HG03571 (cell line): ENCODE data around the gene ADGRD1.

Source experiments
- ATAC-seq: cut with Tn5 transposase; IDR thresholded peaks from one replicate; pipeline ENCODE4 v1.9.1; 2021; ENCODE audit not compliant: unreplicated experiment

Gene ADGRD1

DNA sequence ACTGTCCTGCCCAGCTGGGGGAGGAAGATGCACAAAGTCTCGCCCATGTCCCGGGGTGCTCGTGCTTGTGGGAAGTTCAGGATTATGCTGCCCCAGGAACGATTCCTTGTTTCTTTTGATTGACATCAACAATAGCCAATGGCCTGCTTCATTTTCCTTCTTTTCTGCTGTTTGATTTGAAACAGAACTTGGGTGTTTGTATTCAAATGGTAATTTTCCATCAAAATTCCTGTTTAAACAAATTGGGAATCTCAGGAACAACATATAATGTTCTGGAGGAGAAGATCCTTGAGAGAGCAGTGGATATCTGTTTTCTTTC lies 97.4 kb downstream of the ADGRD1 start:
- ATAC-seq: no peak

DNA sequence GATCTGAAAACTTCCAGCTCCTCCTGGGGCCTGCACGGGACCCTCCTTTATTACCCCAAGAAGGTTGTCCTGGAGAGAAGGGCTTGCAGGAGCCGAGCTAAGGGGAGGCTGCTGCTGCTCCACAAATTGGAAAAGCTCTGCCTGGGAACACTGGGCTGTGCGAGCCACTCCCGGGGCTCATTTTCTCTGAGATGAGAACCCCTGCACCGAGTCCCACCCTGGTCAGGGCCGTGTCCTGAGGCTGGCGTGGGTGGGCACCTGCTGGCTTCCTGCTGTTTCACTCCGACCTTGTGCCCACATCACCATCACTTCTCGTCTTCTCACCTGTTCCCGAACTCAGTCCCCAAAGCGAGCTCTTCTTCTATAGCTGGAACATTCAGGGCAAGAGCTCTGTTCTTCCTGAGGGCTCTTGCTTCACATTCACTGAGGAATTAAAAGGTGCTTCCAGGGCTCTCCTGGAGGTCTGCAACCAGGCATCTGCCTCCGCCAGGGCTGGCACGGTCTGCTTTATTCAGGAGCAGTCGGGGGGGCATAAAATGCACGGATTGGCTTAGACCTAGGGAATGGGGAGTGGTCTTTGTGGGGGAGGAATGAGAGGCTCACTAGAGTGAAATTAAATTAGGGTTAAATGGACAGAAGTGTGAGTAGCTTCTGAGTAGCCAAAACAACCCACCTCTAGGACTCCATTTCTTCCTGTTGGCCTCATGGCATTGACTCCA lies 98.5 kb downstream of the ADGRD1 start:
- ATAC-seq: no peak

DNA sequence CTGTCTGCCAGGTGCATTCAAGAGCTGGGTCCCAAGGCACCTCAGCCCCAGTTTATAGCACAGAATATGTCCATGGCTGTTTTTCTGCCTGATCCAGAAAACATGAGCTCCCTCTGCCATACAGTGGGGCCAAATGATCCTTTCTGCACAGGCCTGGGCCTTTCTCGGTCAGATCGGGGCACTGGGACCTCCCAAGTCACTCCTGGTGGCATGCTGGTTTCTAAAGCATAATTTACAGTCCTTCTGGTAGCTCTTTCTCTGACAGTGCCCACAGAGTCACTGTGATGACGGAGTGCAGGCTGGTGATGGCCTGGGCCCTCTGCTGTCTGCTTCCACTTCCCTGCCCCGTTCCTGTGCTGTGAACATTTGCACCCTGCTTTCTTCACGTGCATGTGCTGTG lies 99.2 kb downstream of the ADGRD1 start:
- no peak for ATAC-seq

DNA sequence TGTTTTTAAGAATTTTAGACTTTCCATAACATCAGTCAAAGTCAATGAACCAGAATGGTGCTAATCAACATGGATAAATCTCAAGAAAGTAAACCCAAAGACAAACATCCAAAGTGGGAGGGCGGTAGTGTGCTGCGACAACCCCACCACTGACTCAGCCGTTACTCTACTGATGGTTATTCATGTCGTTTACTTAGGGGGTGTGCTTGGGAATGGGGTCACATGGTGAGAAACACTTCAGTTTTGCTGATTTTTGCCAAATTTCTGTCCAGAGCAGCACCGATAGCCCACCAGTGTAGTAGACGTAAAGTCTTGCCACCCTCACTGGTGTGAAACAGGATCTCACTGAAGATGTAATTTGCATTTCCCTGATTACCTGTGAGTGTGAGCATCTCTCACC lies 99.9 kb downstream of the ADGRD1 start:
- no peak for ATAC-seq

DNA sequence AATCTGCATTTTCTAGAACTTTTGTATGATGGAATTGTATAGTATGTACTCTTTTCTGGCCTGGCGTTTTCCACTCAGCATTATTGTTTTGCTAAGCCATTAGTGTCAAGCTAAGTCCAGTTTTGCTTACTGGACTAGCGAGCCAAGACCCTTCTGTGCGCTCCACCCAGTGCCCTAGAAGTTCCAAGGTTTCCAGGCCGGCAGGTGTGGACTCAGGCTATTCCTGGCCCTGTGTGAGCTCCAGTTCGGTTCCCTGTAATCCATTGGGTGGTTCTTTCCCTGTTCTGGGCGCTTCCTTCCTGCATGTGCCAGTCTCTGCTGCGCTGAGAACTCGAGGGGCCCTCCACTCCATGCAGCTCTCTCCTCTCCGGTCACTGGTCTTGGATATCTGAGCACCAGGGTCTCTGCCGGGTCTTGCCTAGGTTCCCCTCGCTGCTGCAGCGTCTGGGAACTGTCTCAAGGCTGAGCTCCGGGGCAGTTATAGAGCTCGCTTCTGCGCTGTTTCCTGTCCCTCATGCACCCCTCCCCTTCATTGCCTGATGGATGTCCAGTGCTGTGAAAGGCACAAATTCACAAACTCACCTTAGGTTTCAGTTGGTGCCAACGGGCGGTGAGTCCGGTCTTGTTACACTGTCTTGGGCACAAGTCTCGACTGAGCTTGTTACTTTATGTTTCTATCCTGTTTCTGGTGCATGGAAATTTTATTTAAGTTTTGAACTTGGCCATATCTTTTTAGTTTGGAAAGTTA lies 100.8 kb downstream of the ADGRD1 start:
- ATAC-seq: no peak

DNA sequence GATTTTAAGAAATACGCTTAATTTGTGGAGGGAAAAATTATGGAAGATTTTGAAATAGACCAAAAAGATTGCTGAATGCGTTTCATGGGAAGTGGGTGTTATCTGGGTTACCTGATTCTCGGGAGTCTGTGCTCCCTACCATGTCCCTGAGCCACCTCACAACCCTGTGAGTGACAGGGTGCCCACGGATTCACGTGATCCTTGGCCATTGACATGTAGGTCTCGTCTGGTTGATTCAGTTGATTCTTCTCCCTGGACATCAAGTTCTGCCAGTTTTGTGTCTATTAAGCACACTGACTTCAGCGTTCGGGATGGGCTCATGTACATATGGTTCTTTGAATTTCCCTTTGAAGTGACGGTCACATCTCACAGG lies 101.4 kb downstream of the ADGRD1 start:
- ATAC-seq: no peak

DNA sequence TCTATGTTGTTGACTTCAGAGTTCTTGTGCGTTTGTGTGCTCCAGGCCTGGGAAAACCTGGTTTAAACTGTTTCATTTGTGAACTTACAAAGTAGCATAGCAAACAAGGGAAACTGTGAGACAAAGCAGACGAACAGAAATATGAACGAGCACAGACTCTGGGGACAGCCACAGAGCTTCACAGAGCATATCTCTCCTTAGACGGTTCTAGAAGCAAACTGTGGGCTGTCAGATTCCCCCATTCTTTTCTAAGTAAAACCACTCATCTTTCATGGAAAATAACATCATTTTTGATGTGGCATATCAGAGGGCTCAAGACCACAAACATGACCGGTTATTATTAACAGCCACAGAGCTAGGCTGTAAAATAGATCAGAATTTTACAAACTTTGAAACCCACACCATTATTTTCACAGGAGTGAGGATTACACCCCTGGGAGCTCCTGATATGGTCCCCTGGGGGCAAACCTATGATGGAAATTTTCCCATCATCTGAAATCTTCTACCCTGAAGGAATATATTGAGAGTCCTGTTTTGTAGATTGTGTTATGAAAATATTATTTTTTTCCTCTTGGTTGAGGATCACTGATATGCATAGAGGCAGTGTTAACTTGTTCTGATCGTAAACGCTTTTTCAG lies 102.0 kb downstream of the ADGRD1 start:
- no peak for ATAC-seq

DNA sequence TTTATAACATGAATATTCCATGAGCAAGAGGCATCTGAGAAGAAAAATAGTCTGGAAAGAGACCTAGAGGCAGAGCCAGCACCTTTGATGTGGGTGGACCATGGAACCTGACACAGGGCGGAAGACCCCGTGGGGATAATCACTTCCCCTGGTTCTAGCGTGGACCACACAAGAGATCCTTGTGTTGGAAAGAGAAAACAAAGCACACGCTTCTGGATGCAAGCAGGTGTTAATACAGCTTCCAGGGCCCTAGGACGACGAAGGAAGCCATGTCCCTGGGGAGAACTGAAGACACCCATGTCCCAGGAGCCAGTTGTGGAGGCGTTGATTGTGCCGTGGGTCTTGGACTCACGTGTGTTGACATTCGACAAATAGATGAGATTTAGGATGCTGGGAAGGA lies 102.9 kb downstream of the ADGRD1 start:
- no peak for ATAC-seq

DNA sequence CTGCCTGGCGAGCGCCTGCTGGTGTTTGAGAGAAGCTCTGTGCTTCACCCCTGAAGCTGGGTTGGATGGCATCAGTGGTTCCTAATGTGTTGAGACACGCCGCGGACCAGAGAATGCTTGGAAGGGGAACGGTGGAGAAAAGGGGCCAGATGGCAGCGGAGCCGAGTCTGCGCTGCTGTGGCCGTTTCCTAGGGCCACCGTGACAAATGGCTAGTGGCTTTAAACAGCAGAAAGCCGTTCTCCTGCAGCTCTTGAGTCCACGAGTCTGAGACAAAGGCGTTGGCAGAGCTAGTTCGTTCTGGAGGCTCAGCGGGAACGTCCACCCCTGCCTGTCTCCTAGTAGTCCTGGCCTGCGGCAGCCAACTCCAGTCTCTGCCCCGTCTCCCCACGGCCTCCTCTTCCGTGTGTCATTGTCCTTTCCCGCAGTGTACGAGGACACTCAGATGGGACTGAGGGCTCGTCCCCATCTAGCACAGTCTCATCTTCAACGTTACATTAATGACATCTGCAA lies 103.6 kb downstream of the ADGRD1 start:
- no peak for ATAC-seq

DNA sequence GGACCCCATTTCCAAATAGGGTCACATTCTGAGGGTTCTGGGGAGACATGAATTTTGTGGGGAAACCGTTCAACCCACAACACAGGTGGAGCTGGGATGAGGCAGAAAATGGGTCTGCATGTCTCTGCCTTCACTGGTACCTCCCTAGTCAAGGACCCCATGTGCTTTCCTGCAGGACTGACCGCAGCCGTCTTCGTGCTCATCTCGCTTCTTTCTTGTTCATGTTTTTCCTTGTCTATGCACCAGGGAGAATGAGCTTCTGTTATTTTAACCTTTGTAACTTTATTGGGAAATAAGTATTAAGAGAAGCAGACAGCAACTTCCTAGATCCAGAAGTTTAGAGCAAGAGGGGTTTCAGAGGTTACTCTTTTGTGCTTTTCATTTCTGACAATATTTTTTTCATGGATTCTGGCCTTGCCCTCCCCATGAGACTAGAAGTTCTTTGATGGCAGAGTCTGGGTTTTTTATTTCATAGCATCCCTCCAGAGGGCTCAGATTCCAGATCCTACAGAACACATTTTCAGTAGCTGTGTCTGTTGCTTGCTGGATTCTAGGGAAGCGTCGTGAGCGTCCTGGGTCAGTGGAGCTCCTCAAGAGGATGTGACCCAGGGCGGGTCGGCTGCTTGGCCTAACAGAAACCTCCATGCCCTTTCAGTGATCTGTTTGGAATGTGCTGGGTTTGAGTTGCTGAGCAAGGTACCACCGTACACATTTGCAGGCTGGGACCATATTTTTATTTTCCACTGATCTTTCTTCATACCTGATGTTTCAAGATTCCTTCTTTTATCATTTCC lies 104.2 kb downstream of the ADGRD1 start:
- no peak for ATAC-seq

DNA sequence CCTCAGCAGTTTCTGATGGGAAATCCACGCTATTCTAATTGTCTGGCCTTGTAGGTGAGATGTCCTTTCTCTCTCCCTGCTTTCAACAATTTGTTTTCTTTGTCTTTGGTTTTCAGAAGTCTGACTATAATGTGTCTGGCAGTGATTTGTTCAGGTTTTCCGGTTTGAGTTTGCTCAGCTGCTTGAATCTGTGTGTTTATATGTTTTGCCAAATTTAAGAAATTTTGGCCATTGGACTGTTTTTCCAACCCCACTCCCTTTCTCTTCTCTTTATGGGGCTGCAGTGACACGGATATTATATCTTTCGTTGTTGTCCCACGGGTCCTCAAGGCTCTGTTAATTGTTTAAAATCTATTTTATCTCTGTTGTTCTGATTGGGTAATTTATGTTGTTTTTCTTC lies 105.0 kb downstream of the ADGRD1 start:
- ATAC-seq: no peak

DNA sequence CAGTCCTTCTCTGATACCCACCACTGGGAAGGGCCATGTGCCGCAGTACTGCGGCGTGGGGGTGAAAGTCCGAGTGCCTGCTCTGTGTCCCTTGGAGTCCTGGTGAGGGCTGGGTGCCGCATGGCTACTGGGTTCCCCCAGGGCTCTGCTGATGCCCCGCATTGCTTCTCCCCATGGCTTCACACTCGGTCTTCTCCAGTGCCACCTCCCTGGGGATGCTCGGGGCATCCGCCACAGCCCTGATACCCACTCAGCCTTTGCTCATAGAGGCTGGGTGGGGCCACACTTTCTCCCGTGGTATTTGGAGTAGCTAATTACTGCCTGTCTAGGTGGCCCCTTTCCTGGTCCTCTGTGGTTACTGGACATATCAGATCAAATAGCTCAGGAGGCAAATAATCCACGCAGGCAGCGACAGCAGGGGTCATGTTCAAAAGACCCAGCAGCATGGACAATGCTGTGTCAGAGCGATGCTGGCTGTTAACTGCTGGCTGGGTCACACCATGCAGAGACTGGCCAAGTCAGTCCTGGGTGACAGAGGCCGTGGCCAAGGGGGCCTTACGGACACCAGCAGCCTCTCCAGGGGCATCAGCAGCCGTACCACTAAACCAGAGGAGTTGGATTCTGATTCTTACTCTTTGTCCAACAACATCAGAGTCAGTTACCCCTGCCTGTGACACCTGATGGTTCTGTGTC lies 106.5 kb downstream of the ADGRD1 start:
- no peak for ATAC-seq

DNA sequence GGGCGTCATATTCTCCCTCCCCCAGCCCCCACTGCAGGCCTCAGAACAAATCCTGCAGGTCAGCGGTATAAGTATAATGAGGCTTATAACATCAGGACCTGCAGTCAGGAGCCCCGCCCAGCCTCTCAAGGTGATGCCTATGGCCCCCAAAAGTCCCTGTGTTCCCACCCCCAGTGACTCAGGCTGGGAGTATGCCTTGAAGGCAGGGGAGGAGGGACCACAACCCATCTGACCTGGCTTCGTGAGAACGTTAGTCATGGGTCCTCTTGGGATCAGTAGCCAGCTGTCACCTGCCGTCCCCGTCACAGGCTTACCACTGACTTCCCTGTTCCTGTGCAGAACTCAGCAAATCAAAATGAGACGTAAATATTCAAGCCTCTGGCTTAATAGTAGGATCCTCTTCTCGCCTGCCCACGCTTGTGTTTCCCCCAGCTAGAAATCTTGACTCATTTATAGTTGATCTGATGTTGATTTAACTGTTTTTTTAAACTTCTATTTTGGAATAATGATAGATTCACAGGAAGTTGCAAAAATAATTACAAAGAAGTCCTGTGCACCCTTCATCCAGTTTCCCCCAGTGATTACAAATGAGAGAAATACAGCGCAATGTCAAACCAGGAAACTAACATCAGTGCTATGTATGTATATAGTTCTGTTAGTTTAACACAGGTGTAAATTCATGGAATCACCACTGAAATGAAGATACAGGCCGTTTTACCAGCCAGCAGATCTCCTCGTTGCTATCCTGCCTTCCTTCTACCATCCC lies 107.5 kb downstream of the ADGRD1 start:
- no peak for ATAC-seq

DNA sequence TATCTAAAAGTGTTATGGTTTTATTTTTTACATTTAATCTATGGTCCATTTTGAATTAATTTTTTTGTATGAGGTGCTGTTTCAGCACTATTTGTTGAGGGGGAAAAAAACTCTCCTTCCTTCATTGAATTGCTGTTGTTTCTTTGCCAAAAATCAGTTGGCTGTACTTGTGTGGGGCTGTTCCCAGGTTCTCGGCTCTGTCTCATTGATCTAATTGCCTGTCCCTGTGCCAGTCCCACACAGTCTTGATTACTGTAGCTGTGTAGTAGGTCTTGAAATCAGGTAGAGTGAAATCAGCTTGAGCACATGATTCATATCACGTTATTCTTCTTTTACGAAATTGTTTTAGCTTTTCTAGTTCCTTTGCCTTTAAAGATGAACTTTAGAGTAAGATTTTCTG lies 109.7 kb downstream of the ADGRD1 start:
- ATAC-seq: no peak

DNA sequence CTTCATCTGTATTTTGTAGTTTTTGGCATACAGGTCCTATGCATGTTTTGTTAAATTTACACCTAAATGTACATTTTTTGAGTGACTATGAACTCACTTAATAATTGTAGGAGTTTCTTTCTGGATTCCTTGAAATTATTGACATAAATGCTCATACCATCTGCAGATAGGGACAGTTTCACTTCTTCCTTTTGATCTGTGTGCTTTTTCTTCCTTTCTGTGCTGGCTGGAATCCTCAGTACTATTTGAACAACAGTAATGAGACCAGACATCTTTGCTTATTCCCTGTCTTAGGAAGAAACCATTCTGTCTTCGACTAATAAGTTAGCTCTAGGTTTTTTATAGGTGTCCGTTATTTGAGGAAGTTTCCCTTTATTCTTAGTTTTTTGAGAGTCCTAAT lies 110.3 kb downstream of the ADGRD1 start:
- ATAC-seq: no peak

DNA sequence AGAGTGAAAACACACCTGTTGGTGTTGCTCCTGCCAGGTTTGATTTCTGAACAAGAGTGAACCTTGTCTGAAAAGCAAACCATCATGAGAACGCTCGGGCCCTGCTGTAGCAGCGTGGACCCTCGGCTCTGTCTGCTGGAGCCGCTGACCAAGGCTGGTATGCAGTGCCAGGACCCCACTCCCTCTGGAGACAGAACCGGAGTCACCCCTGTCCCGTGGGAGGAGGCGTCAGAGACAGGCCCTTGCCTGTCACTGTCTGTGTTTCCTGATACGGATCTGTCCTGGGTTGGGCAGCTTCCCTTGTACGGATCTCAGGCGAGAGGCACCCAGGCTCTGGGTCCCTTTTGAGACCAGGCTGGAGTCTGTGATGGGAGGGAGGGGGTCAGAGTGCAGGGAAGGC lies 111.6 kb downstream of the ADGRD1 start:
- ATAC-seq: no peak

DNA sequence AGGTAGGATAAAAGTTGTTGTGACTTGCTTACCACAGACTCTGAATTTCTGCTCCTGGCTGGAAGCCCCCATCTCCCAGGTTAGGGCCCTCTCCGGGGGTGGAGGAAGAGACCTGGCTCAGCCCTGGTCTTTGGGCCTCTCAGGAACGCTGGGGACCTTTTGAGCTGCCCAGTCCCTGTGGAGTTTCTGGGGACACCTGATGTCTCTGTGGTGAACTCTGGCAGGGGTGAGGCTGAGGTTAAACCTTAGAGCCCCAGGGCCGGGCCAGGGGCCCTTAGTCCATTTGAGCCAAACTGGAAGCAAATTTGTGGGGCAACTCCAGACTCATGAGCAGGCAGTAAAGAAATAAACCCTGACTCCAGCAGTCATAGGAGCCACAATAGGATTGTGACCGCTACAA lies 112.1 kb downstream of the ADGRD1 start:
- no peak for ATAC-seq

DNA sequence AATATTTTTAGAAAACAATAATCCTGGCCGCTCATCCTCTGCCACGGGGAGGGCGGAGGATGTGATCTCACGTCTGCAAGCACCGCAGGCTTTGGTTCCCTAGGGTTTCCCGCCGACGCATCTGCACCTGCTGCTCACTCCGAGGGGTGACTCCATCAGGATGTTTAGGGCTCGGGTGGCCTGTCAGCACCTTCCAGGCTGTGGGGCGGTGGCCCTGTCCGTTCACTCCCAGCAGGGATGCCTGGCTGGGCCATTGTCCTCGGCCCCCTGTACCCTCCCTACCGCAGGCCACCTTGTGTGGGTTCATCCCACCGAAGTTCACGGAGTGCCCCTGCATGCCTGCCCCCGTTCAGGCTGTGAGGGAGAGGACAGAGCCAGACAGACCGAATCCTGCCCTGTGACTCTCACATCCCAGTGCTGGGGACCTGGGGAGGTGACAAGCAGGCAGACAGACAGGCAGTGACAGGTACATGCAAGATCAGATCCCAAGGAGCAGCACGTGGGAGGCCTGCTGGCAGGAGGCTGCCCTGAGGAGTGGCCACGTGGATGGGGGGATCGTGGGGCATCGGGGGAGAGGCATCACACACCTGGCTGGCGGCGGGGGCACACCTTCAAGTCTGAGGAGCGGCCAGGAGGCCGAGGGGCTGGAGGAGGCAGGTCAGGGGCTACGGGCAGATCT lies 112.6 kb downstream of the ADGRD1 start:
- no peak for ATAC-seq

DNA sequence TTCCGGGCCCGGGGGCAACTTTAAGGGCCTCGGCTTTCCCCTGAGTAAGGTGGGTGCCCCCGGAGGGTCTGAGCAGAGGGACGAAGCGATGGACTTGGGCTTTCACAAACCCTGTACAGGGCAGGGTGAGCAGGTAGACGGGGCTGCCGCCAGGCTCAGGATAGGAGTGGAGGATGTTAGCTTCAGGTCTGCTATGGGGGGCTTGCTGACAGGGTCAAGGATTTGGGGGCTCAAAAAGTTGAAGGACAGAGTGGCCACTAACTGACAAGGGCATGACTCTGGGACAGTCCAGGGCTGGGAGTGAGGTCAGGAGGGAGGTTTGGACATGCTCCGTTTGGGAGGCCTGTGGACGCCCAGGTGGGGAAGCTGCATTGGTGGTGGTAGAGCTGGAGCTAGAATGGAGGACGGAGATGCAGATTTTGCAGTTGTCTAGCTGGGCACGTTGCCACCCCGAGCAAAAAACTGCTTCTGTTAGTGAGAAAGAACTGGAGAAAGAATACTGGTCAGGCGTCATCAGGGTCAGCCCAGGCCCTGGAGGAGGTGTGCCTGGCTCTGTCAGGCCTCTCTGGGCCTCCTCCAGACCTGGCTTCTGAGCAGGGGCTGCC lies 113.3 kb downstream of the ADGRD1 start:
- ATAC-seq: no peak
